ENCODE data around the gene ITGB8.

Gene ITGB8

DNA sequence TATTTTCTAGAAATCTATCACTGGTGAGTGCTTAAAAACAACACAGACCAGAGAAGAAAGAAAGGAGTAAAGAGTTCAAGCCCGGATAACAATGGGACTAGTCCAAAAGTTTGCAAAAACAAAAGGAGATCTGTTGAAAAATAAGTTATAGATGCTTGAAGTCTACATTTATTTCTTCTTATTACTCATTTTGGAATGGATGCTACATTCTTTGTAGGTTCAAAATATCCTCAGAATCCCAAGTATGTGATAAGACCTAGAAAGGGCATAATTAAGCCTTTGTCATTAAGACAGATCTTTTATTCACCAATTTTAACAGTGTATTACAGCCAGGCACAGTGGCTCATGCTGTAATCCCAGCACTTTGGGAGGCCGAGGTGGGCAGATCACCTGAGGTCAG is 42.7 kb upstream of the ITGB8 start:
- TF ChIP-seq, protein P1, sequence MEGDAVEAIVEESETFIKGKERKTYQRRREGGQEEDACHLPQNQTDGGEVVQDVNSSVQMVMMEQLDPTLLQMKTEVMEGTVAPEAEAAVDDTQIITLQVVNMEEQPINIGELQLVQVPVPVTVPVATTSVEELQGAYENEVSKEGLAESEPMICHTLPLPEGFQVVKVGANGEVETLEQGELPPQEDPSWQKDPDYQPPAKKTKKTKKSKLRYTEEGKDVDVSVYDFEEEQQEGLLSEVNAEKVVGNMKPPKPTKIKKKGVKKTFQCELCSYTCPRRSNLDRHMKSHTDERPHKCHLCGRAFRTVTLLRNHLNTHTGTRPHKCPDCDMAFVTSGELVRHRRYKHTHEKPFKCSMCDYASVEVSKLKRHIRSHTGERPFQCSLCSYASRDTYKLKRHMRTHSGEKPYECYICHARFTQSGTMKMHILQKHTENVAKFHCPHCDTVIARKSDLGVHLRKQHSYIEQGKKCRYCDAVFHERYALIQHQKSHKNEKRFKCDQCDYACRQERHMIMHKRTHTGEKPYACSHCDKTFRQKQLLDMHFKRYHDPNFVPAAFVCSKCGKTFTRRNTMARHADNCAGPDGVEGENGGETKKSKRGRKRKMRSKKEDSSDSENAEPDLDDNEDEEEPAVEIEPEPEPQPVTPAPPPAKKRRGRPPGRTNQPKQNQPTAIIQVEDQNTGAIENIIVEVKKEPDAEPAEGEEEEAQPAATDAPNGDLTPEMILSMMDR (conservative IDR thresholded peaks at IDR 0.05; ENCODE audit: control insufficient read depth, insufficient read depth, low read depth, low read length) = no peak
- H3K4me3 ChIP-seq (ENCODE audit: control insufficient read depth, low read depth, low read length) = no peak overlapping the region
- DNase-seq (ENCODE audit: low read depth) = no peak

- no peak overlapping the region for H3K4me3 ChIP-seq (ENCODE audit: control insufficient read depth, low read depth, low read length)
- TF ChIP-seq, protein P1 (conservative IDR thresholded peaks at IDR 0.05; ENCODE audit: control insufficient read depth, insufficient read depth, low read depth, low read length) = no peak
- no peak for DNase-seq (ENCODE audit: low read depth)
Measured at GRCh38 chr7:20290505-20291111, 40.1 kb upstream of the ITGB8 start.

- TF ChIP-seq, protein P1 (conservative IDR thresholded peaks at IDR 0.05; ENCODE audit: control insufficient read depth, insufficient read depth, low read depth, low read length) = no peak
- DNase-seq (ENCODE audit: low read depth) = no peak
- no peak overlapping the region for H3K4me3 ChIP-seq (ENCODE audit: control insufficient read depth, low read depth, low read length)
Measured at GRCh38 chr7:20293336-20293735, 37.4 kb upstream of the ITGB8 start.

GRCh38 chr7:20296444-20296843 is 34.3 kb upstream of the ITGB8 start:
- TF ChIP-seq, protein P1 (conservative IDR thresholded peaks at IDR 0.05; ENCODE audit: control insufficient read depth, insufficient read depth, low read depth, low read length) = no peak
- H3K4me3 ChIP-seq (ENCODE audit: control insufficient read depth, low read depth, low read length) = no peak overlapping the region
- no peak for DNase-seq (ENCODE audit: low read depth)

- TF ChIP-seq, protein P1 (conservative IDR thresholded peaks at IDR 0.05; ENCODE audit: control insufficient read depth, insufficient read depth, low read depth, low read length) = no peak
- no peak for DNase-seq (ENCODE audit: low read depth)
- H3K4me3 ChIP-seq (ENCODE audit: control insufficient read depth, low read depth, low read length) = no peak overlapping the region
Measured at GRCh38 chr7:20296901-20297300, 33.8 kb upstream of the ITGB8 start.

DNA sequence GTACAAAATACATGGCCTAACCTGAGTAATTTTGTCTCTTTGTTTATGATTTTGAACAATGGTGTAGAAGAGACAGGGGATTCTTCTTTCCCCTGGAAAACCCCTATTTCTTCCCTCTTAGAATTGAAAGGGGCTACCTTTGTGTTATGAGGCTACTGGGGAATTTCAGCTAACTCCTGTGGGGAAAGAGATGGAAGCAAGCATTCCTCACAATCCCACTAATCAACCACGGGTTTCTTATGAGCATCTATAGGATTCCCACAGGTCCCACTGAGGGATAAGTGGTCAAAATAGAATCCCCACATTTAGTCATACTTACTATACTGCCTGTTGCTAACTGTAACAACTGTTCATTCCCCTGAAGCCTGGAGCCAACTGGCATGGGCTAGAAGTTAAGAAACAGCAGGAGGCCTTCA is 32.2 kb upstream of the ITGB8 start:
- DNase-seq (ENCODE audit: low read depth) = peak; percentile 40
- no peak overlapping the region for H3K4me3 ChIP-seq (ENCODE audit: control insufficient read depth, low read depth, low read length)
- TF ChIP-seq, protein P1 (conservative IDR thresholded peaks at IDR 0.05; ENCODE audit: control insufficient read depth, insufficient read depth, low read depth, low read length) = no peak

DNA sequence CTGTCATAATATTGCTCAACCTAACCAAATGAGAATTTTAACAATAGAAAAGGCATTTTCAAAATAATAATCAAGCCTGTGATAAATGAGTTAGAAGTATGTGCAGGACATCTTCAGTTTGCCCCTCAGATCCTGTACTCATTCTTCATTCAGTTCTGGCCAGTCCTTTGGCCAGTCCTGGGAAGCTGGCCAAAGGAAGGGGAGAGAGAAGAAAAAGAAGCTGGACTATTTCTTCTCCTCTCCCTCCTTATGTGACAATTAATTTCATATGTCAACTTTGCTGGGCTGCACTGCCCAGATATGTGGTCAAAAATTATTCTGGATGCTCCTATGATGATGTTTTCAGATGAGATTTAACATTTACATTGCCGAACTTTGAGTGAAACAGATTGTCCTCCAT is 31.6 kb upstream of the ITGB8 start:
- DNase-seq (ENCODE audit: low read depth) = no peak
- TF ChIP-seq, protein P1 (conservative IDR thresholded peaks at IDR 0.05; ENCODE audit: control insufficient read depth, insufficient read depth, low read depth, low read length) = no peak
- no peak overlapping the region for H3K4me3 ChIP-seq (ENCODE audit: control insufficient read depth, low read depth, low read length)

Measured in fibroblast of mammary gland (primary cell).